ENCODE results near the gene CD300A.

CD300A gene

DNA sequence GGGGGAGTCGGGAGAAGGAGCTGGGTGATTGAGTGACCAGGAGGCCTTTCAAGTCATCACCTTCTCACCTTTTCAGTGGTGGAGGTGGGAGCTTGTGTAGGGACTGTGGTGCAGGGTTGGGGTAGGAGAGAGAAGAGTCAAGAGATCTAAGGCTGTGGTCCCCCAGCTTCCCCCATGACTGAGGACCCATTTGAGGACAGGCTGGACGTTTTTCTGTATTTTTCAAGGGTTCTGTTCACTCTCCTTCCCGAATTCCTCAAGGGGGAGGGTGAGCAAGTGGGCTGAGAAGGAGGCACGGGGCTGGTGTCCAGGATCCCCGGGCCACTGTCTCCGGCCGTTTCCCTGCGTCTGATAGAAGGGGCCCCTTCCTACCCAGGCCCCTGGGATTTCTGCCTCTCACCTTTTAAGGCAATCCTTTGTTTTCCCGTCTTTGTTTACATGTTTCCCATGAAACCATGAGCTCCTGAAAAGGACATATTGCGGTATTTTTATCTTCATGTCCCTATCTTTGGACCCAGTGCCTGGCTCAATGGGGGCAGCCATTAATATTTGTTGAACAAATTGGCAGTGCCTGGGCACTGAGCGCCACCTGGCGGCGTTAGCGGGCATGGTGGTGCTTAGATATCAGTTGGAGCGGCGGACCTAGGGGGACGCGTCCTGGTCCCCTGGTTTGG is 9.2 kb upstream of the CD300A start:
- H3K79me2 ChIP-seq (ENCODE audit: control insufficient read depth, insufficient read depth, low read length, unreplicated experiment): no peaks in the 10 kb centered on the region
- H3K36me3 ChIP-seq (ENCODE audit: insufficient read depth, low read length): no peaks in the 10 kb centered on the region
- H2AFZ ChIP-seq (ENCODE audit: low read length, unreplicated experiment): no peak overlapping the region

DNA sequence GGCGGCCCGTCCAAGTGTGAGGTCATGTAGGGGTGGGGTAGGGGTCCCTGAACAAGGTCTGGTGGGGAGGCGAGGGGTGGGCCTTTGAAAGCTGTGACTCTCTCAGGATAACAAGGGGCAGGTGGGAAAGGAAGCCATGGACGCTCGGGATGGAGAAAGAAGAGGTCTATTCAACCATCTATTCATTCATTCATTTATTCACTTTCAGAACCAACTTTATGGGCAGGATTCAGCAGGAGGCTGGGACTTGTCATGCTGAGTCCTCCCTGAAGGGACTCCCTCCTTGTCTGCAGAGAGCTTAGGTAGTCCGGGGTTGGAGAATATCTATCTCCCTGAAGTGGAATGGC is 8.6 kb upstream of the CD300A start:
- Histone ChIP-seq H3K27ac (ENCODE audit: low read depth, low read length) (no peak overlapping the region), H3K79me2 (ENCODE audit: control insufficient read depth, insufficient read depth, low read length, unreplicated experiment) (no peaks in the 10 kb centered on the region), H3K27me3 (ENCODE audit: insufficient read depth, low read length) (peaks cover 13% of the 10 kb centered on the region; the same call in 1 of the 2 replicates), H3K36me3 (ENCODE audit: insufficient read depth, low read length) (no peaks in the 10 kb centered on the region), H3K4me3 (ENCODE audit: low read depth, low read length) (no peak overlapping the region), H2AFZ (ENCODE audit: low read length, unreplicated experiment) (no peak overlapping the region), H3K4me1 (ENCODE audit: control insufficient read depth, insufficient read depth, low read length, unreplicated experiment) (no peaks in the 10 kb centered on the region)

More for the DNA sequence above, 9.2 kb upstream of the CD300A start:
- no peaks in the 10 kb centered on the region for H3K4me1 ChIP-seq (ENCODE audit: control insufficient read depth, insufficient read depth, low read length, unreplicated experiment)
- H3K27me3 ChIP-seq (ENCODE audit: insufficient read depth, low read length): peaks cover 18% of the 10 kb centered on the region; the same call in 1 of the 2 replicates
- H3K27ac ChIP-seq (ENCODE audit: low read depth, low read length): no peak overlapping the region
- H3K4me3 ChIP-seq (ENCODE audit: low read depth, low read length): no peak overlapping the region

DNA sequence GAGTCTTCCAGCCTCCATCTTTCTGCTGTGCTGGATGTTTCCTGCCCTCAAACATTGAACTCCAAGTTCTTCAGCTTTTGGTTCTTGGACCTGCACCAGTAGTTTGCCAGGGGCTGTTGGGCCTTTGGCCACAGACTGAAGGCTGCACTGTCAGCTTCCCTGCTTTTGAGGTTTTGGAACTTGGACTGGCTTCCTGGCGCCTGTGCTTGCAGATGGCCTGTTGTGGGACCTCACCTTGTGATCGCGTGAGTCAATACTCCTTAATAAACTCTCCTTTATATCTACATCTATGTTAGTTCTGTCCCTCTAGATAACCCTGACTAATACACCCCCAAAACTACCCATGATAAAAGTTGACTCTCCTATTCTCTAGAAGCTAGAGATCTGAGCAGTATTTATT is 7.6 kb upstream of the CD300A start:
- H2AFZ ChIP-seq (ENCODE audit: low read length, unreplicated experiment): no peak overlapping the region
- no peaks in the 10 kb centered on the region for H3K79me2 ChIP-seq (ENCODE audit: control insufficient read depth, insufficient read depth, low read length, unreplicated experiment)
- H3K27me3 ChIP-seq (ENCODE audit: insufficient read depth, low read length): peaks cover 5% of the 10 kb centered on the region; the same call in 1 of the 2 replicates
- no peak overlapping the region for H3K27ac ChIP-seq (ENCODE audit: low read depth, low read length)
- H3K4me3 ChIP-seq (ENCODE audit: low read depth, low read length): no peak overlapping the region
- H3K36me3 ChIP-seq (ENCODE audit: insufficient read depth, low read length): no peaks in the 10 kb centered on the region
- H3K4me1 ChIP-seq (ENCODE audit: control insufficient read depth, insufficient read depth, low read length, unreplicated experiment): no peaks in the 10 kb centered on the region

DNA sequence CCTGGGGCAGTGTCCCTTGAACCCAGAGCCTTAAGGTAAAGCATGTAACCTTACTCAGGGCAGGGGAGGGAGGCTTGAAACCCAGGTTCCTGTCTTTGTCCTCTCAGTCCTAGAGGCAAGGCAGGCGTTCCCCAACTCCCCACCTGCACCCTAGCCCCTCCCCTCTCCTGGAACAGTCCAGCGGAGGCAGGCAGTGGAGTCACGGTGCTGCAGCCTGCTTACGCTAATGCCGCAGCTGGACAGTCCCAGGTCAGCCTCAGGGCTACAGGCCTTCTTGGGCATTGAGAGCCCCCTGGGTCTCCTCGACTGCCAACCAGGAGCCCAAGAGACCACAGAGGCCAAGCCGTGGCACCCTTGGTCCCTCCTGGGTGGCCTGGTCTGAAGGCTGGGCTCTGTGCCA is 6.8 kb upstream of the CD300A start:
- Histone ChIP-seq H3K4me1 (ENCODE audit: control insufficient read depth, insufficient read depth, low read length, unreplicated experiment) (no peaks in the 10 kb centered on the region), H3K27me3 (ENCODE audit: insufficient read depth, low read length) (peaks cover 5% of the 10 kb centered on the region; the same call in 1 of the 2 replicates), H3K27ac (ENCODE audit: low read depth, low read length) (no peak overlapping the region), H3K79me2 (ENCODE audit: control insufficient read depth, insufficient read depth, low read length, unreplicated experiment) (no peaks in the 10 kb centered on the region), H3K4me3 (ENCODE audit: low read depth, low read length) (no peak overlapping the region), H3K36me3 (ENCODE audit: insufficient read depth, low read length) (no peaks in the 10 kb centered on the region), H2AFZ (ENCODE audit: low read length, unreplicated experiment) (no peak overlapping the region)

DNA sequence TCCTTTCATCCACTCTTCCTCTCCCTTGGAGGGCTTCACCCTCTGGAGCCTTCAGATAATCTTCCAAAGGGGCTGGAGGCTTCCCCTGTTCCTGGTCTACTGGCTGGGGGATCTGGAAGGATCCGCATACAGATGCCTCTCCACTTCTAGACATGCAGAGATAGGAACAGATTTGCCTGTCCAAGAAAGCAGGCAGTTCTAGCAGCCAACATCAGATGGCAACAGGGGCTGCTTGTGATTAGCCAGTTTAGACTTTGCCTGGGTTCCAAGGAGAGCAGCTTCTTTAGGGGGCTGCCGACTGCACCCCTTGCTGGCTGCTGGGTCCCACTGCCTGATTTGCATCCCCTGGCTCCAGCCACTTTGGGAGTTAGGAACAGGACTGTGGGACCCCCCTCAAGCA is 6.2 kb upstream of the CD300A start:
- Histone ChIP-seq H3K4me3 (ENCODE audit: low read depth, low read length) (no peak overlapping the region), H3K27ac (ENCODE audit: low read depth, low read length) (no peak overlapping the region), H3K36me3 (ENCODE audit: insufficient read depth, low read length) (no peaks in the 10 kb centered on the region), H3K27me3 (ENCODE audit: insufficient read depth, low read length) (peaks cover 5% of the 10 kb centered on the region; the same call in 1 of the 2 replicates), H2AFZ (ENCODE audit: low read length, unreplicated experiment) (no peak overlapping the region), H3K4me1 (ENCODE audit: control insufficient read depth, insufficient read depth, low read length, unreplicated experiment) (no peaks in the 10 kb centered on the region), H3K79me2 (ENCODE audit: control insufficient read depth, insufficient read depth, low read length, unreplicated experiment) (no peaks in the 10 kb centered on the region)

DNA sequence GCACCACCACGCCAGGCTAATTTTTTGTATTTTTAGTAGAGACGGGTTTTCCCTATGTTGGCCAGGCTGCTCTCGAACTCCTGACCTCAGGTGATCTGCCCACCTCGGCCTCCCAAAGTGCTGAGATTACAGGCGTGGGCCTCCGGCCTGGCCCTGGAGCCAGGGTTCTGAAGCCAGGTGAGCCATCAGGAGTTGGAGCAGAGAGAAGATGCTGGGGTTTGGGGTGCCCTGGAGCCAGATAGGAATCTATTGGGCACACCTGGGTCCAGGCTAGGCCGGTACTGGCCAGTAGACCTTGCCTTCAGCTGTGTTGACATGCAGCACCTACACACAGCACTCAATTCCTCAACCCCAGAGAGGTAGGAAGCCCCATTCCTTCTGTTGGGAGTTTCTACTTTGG is 5.4 kb upstream of the CD300A start:
- no peak overlapping the region for H3K27ac ChIP-seq (ENCODE audit: low read depth, low read length)
- no peak overlapping the region for H2AFZ ChIP-seq (ENCODE audit: low read length, unreplicated experiment)
- no peaks in the 10 kb centered on the region for H3K36me3 ChIP-seq (ENCODE audit: insufficient read depth, low read length)
- no peaks in the 10 kb centered on the region for H3K4me1 ChIP-seq (ENCODE audit: control insufficient read depth, insufficient read depth, low read length, unreplicated experiment)
- H3K27me3 ChIP-seq (ENCODE audit: insufficient read depth, low read length): peaks cover 7% of the 10 kb centered on the region; the same call in 1 of the 2 replicates
- no peak overlapping the region for H3K4me3 ChIP-seq (ENCODE audit: low read depth, low read length)
- H3K79me2 ChIP-seq (ENCODE audit: control insufficient read depth, insufficient read depth, low read length, unreplicated experiment): no peaks in the 10 kb centered on the region

DNA sequence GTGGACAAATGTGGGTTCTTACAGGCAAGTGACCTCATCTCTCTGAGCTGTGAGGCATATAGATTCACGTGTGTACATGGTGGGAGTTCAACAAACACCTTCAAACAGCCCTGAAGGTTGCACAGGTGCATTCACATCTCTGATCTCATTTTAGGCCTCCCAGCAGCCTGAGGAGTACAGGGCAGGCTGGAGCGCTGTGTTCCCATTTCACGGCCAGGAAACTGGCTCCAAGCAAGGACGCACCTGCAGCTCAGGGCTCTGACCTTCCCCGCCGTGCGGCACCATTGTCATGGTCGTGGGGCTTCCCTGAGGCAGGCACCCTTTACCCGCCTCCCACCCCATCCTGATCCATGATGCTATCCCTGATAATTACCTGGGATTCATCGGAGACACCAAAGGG is 4.8 kb upstream of the CD300A start:
- H3K79me2 ChIP-seq (ENCODE audit: control insufficient read depth, insufficient read depth, low read length, unreplicated experiment): no peaks in the 10 kb centered on the region
- H3K4me3 ChIP-seq (ENCODE audit: low read depth, low read length): no peak overlapping the region
- H3K27ac ChIP-seq (ENCODE audit: low read depth, low read length): no peak overlapping the region
- H3K4me1 ChIP-seq (ENCODE audit: control insufficient read depth, insufficient read depth, low read length, unreplicated experiment): no peaks in the 10 kb centered on the region
- H2AFZ ChIP-seq (ENCODE audit: low read length, unreplicated experiment): no peak overlapping the region
- no peaks in the 10 kb centered on the region for H3K36me3 ChIP-seq (ENCODE audit: insufficient read depth, low read length)
- H3K27me3 ChIP-seq (ENCODE audit: insufficient read depth, low read length): peaks cover 13% of the 10 kb centered on the region; the same call in 1 of the 2 replicates

DNA sequence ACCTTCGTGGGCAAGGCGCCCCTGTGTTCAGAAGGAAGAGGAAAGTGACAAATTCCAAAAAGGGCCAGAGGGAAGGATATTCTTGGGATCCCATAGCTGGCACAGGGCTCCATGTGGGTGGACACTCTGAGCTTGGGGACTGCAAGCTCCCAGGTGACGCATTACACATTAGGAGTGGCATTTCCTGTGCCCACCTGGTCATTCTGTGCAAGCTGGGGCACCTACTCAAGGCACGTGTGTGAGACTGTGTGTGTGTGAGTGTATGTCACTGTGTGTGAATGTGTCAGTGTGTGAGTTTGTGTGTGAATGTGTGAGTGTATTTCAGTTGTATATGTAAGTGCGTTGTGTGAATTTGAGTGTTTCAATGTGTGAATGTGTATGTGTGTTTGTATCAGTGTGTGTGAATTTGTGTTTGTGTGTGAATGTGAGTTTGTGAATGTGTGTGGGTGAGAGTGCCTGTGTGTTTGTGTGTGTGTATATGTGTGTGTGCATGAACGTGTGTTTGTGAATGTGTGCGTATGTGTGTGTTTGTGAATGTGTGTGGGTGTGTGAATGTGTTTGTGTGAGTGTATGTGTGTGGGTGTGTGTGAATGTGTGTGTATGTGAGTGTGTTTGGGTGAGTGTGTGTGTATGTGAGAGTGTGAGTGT is 1.6 kb upstream of the CD300A start:
- Histone ChIP-seq H2AFZ (ENCODE audit: low read length, unreplicated experiment) (no peak overlapping the region), H3K4me1 (ENCODE audit: control insufficient read depth, insufficient read depth, low read length, unreplicated experiment) (no peaks in the 10 kb centered on the region), H3K27ac (ENCODE audit: low read depth, low read length) (no peak overlapping the region)

DNA sequence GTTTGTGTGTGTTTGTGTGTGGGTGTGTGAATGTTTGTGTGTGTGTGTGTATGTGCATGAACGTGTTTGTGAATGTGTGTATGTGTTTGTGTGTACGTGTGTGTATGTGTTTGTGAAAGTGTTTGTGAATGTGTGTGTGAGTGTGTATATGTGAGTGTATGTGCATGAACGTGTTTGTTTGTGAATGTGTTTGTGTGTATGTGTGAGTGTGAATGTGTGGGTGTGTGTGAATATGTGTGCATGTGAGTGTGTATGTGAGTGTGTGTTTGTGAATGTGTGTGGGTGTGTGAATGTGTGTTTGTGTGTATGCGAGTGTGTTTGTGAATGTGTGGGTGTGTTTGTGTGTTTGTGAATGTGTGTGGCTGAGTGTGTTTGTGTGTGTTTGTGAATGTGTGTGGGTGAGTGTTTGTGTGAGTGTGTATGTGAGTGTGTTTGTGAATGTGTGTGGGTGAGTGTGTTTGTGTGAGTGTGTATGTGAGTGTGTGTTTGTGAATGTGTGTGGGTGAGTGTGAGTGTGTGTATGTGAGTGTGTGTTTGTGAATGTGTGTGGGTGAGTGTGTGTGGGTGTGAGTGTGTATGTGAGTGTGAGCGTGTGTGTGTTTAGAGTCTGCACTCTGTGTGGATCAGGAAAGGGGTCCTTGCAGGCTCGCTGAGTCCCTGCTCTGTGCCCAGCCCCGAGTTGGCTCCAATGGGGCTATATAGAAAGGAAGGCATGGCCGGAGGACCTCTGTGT is 890 bp upstream of the CD300A start:
- peaks cover 22% of the 10 kb centered on the region for H3K27me3 ChIP-seq (ENCODE audit: insufficient read depth, low read length)
- H3K79me2 ChIP-seq (ENCODE audit: control insufficient read depth, insufficient read depth, low read length, unreplicated experiment): no peaks in the 10 kb centered on the region
- no peaks in the 10 kb centered on the region for H3K36me3 ChIP-seq (ENCODE audit: insufficient read depth, low read length)
- H3K27ac ChIP-seq (ENCODE audit: low read depth, low read length): no peak overlapping the region
- no peaks in the 10 kb centered on the region for H3K4me1 ChIP-seq (ENCODE audit: control insufficient read depth, insufficient read depth, low read length, unreplicated experiment)
- H3K4me3 ChIP-seq (ENCODE audit: low read depth, low read length): no peak overlapping the region
- H2AFZ ChIP-seq (ENCODE audit: low read length, unreplicated experiment): no peak overlapping the region

More for the DNA sequence above, 1.6 kb upstream of the CD300A start:
- H3K79me2 ChIP-seq (ENCODE audit: control insufficient read depth, insufficient read depth, low read length, unreplicated experiment): no peaks in the 10 kb centered on the region
- H3K36me3 ChIP-seq (ENCODE audit: insufficient read depth, low read length): no peaks in the 10 kb centered on the region
- peaks cover 22% of the 10 kb centered on the region for H3K27me3 ChIP-seq (ENCODE audit: insufficient read depth, low read length)
- H3K4me3 ChIP-seq (ENCODE audit: low read depth, low read length): no peak overlapping the region

DNA sequence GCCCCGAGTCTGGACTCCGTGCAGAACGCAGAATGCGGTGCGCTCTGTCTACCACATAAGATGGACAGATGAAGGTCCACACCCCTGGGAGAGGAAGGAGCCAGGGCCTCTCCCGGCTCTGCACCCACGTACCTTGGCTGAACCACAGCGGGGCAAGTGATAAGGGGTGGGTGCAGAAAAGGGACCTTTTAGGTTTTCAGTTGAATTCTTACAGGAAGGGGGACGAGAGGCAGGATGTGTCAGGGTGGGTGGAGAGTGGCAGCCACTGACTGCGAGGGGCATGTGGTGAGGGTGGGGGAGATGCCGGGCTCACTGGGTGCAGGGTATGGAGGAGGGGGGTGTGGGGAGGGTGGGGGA is 372 bp downstream of the CD300A start:
- H3K36me3 ChIP-seq (ENCODE audit: insufficient read depth, low read length): no peaks in the 10 kb centered on the region
- H3K79me2 ChIP-seq (ENCODE audit: control insufficient read depth, insufficient read depth, low read length, unreplicated experiment): no peaks in the 10 kb centered on the region
- H3K27me3 ChIP-seq (ENCODE audit: insufficient read depth, low read length): peaks cover 26% of the 10 kb centered on the region
- H3K27ac ChIP-seq (ENCODE audit: low read depth, low read length): no peak overlapping the region
- no peak overlapping the region for H3K4me3 ChIP-seq (ENCODE audit: low read depth, low read length)
- H2AFZ ChIP-seq (ENCODE audit: low read length, unreplicated experiment): no peak overlapping the region
- no peaks in the 10 kb centered on the region for H3K4me1 ChIP-seq (ENCODE audit: control insufficient read depth, insufficient read depth, low read length, unreplicated experiment)
